Activated T-helper 1 cell treated with anti-CD3 and anti-CD28 coated beads, Interleukin-2, amount 50 U/mL, for 16 hours (primary cell): Measurements from ENCODE around the gene RORC.

Source experiments
- DNase-seq, 2 donors: peaks; one replicate each; pipeline ENCODE4 v3.0.0-alpha.2; 2020; ENCODE audit warnings: low read depth in 1 of 2, low spot score in 1 of 2

The RORC gene

GRCh38 chr1:151828921-151829320 is 2.7 kb downstream of the RORC start:
- no peak for DNase-seq

GRCh38 chr1:151827853-151828252 is 3.7 kb downstream of the RORC start:
- no peak for DNase-seq

- DNase-seq: no peak
Observed at GRCh38 chr1:151825751-151826660, 5.6 kb downstream of the RORC start.

- DNase-seq: no peak
Observed at GRCh38 chr1:151825204-151825603, 6.4 kb downstream of the RORC start.

GRCh38 chr1:151823175-151823574 is 8.4 kb downstream of the RORC start:
- DNase-seq: no peak

GRCh38 chr1:151822404-151822803 is 9.2 kb downstream of the RORC start:
- DNase-seq: no peak

GRCh38 chr1:151820940-151821339 is 10.7 kb downstream of the RORC start:
- DNase-seq: no peak

- no peak for DNase-seq
Observed at GRCh38 chr1:151819976-151820623, 11.5 kb downstream of the RORC start.

GRCh38 chr1:151819227-151819835 is 12.3 kb downstream of the RORC start:
- DNase-seq: no peak

- no peak for DNase-seq
Observed at GRCh38 chr1:151817353-151817730, 14.3 kb downstream of the RORC start.

GRCh38 chr1:151816548-151817352 is 14.9 kb downstream of the RORC start:
- no peak for DNase-seq

GRCh38 chr1:151815716-151816327 is 15.8 kb downstream of the RORC start:
- no peak for DNase-seq

GRCh38 chr1:151814971-151815545 is 16.5 kb downstream of the RORC start:
- no peak for DNase-seq

- no peak for DNase-seq
Observed at GRCh38 chr1:151814426-151814825, 17.2 kb downstream of the RORC start.

- DNase-seq: no peak
Observed at GRCh38 chr1:151813271-151813977, 18.2 kb downstream of the RORC start.

GRCh38 chr1:151811181-151811580 is 20.4 kb downstream of the RORC start:
- no peak for DNase-seq

GRCh38 chr1:151809985-151810556 is 21.5 kb downstream of the RORC start:
- no peak for DNase-seq

- DNase-seq: no peak
Observed at GRCh38 chr1:151809290-151809984, 22.2 kb downstream of the RORC start.

- DNase-seq: no peak
Observed at GRCh38 chr1:151807766-151808165, 23.8 kb downstream of the RORC start.
